GM23248 (cell line): ENCODE data around the gene LOXL1.

Experiments used
- EZH2 ChIP-seq: fragments of 200-600 bp; sonication (generic); IDR thresholded peaks from 2 replicates; pipeline ENCODE4 v1.6.1; 2018; ENCODE audit warnings: antibody characterized with exemption, mild to moderate bottlenecking; ENCODE audit not compliant: insufficient read depth, poor library complexity, severe bottlenecking
- EZH2phosphoT487 ChIP-seq: fragments of 200-600 bp; sonication (generic); IDR thresholded peaks from 2 replicates; pipeline ENCODE4 v1.6.1; 2018; ENCODE audit warnings: antibody characterized with exemption, moderate library complexity, mild to moderate bottlenecking, low read depth; ENCODE audit not compliant: insufficient read depth

DNA sequence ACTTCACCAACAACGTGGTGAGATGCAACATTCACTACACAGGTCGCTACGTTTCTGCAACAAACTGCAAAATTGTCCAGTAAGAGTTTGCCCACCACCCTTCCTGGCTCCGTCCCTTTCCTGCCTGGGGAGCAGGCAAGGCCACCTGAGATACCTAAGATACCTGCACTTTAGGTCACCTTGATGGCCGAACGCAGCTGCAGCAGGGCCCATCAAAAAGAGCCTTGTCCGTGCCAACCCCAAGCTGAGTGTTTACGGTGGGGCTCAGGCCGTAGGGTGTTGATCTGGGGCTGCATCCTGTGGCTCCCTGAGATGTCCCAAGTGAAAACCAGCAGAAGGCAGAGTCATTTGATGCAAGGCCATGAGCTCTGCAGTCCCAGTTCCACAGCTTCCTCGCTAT, 23.2 kb downstream of the LOXL1 start:
- TF ChIP-seq EZH2phosphoT487 (no peak), EZH2 (no peak)
